HG02610 (cell line): ENCODE data around the gene DNAJC13.
"Not testable (repeated sequence)": the region's sequence is repeated elsewhere in the genome, so short reads cannot be mapped to it uniquely, and the experiment has no call there.

Source experiments
- ATAC-seq: cut with Tn5 transposase; IDR thresholded peaks from one replicate; pipeline ENCODE4 v1.9.1; 2021; ENCODE audit warnings: mild to moderate bottlenecking, moderate library complexity; ENCODE audit not compliant: unreplicated experiment

DNAJC13 gene

GRCh38 chr3:132416807-132417694, at the start of gene DNAJC13:
Gene DNAJC13, plus strand, starts transcription at chr3:132417502. Its CDS starts 17,049 bp downstream, at chr3:132434551.
- peak; percentile 91 for ATAC-seq

DNA sequence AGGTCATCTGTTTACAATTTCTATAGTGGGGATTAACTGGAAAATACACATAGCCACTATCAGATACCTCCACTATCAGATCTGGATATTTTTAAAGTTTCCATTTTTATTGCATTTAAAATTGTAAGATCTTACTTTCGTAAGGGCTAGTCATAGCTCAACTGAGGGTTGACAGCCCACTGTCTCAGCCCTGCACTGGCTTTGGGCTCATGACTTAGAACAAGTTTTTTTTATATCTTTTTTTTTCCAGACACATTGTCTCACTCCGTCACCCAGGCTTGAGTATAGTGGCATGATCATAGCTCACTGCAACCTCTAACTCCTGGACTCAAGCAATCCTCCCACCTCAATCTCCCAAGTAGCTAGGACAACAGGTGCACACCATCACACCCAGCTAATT, 48.8 kb upstream of the DNAJC13 start:
- no peak for ATAC-seq

DNA sequence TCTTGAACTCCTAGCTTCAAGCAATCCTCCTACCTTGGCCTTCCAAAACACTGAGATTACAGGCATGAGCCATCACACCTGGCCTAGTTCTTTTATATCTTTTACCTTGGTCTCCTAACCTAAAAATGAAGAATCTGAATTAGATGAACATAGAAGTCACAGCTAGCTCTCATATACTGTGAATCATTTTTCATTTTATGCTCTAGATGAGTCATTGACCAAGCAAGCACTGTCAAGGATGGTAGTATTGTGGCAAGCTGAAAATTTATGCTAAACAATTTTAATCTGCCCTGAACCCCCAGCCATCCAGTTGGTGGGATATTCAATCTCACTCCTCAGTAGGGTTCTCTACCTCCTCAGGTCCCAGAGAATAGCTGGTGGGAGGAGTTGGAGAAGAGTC, 48.3 kb upstream of the DNAJC13 start:
- no peak for ATAC-seq

DNA sequence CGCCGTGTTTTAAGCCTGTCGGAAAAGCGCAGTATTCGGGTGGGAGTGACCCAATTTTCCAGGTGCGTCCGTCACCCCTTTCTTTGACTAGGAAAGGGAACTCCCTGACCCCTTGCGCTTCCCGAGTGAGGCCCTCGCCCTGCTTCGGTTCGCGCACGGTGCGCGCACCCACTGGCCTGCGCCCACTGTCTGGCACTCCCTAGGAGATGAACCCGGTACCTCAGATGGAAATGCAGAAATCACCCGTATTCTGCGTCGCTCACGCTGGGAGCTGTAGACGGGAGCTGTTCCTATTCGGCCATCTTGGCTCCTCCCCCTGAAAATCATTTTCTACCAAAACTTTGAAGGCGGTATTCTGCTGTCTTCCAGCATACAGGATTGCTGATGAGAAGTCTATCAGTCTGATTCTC, 40.4 kb upstream of the DNAJC13 start:
- not testable (repeated sequence) for ATAC-seq

- ATAC-seq, result peak; percentile 74
Measured at GRCh38 chr3:132378048-132378762, 39.1 kb upstream of the DNAJC13 start.

GRCh38 chr3:132378846-132379245, 38.5 kb upstream of the DNAJC13 start:
- no peak for ATAC-seq

GRCh38 chr3:132380920-132381319, 36.4 kb upstream of the DNAJC13 start:
- ATAC-seq, result no peak

DNA sequence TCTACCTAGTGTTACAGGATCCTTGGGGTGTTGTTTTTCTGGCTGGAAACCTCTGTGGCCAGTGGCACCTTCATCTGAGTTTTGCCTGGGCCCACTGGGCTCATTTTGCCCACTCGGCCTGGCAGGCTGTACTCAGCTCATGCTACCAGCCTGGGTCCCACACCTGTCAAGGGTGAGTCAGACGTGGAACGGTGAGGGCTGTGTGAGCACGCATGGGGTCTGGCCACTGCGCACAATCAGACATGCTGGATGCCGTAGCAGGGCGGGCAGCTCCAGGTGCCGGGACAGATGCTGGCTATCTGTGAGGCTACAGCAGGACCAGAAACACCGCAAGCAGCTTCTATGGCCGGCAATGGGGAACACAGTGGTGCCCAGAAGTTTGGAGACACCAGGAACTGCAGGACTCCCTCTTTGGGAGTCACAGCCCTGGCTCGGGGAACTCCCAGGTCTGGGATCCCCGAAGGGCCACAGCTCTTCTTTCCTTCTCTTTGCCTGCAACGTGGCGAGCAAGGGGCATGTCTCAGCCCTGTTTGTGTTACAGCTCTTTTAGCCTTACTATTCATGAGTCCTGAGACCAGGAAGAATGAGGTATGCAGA, 35.9 kb upstream of the DNAJC13 start:
- ATAC-seq, result no peak

GRCh38 chr3:132382267-132382666, 35.0 kb upstream of the DNAJC13 start:
- ATAC-seq, result no peak

DNA sequence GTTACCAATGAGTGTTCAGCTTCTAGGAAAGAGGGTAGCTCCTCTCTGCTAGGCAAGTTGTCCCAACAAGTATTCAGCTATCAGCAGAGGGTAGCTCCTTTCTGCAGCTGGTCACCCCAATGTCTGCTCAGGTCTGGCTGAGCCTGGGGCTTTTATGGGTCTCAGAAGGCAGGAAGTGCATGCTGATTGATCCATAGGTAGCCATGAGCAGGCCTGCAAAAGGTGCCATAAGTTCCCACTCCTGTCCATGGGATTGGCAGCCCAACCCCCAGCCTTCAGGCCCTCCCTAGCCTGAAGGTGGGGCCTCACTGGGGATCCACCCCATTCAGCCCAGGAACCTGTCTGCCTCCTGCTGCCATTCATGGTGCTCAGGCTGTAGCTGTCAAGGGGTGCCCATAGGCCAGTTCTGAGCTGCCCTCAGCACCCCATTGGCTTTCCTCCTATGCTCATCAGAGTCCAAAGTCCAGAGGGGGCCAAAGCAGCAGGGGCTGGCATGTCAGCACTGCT, 34.6 kb upstream of the DNAJC13 start:
- ATAC-seq, result no peak

GRCh38 chr3:132386259-132386658, 31.0 kb upstream of the DNAJC13 start:
- no peak for ATAC-seq

GRCh38 chr3:132392675-132393074, 24.6 kb upstream of the DNAJC13 start:
- peak; percentile 86 for ATAC-seq

DNA sequence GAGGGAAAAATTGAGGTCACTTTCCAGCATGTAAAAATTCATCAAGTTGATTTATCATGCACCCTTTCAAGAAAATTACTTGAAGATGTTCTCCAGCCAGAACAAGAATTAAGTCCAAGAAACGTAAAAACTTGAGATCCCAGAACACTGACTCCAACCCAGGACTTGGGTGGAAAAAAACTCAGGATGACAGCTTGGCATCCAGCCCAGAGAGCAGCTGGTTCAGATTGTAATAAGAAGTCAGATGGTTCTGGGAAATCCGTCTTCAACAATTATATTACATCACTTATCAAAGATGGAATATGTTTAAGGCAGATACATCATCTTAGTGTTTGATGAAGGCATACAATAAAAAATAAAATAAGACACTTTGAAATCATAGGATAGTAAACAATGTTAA, 23.0 kb upstream of the DNAJC13 start:
- no peak for ATAC-seq

- no peak for ATAC-seq
Measured at GRCh38 chr3:132395126-132395525, 22.2 kb upstream of the DNAJC13 start.

DNA sequence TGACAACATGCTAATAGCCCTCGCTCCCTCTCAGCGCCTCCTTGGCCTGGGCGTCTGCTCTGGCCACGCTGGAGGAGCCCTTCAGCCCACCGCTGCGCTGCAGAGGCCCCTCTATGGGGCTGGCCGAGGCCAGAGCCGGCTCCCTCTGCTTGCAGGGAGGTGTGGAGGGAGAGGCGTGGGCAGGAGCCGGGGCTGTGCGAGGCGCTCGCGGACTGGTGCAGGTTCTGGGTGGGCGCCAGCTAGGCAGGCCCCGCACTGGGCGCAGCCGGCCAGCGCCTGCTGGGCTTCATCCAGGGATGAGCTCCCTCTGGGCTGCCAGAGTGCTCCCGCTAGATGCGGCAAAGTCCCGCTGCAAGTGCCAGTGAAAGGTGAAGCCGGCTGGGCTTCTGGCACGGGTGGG, 21.0 kb upstream of the DNAJC13 start:
- ATAC-seq, result no peak

DNA sequence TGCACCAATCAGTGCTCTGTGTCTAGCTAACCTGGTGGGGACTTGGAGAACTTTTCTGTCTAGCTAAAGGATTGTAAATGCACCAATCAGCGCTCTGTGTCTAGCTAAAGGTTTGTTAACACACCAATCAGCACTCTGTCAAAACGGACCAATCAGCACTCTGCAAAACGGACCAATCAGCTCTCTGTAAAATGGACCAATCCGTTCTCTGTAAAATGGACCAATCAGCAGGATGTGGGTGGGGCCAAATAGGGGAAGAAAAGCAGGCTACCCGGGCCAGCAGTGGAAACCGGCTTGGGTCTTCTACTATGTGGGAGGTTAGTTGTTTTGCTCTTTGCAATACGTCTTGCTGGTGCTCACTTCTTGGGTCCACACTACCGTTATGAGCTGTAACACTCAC, 20.5 kb upstream of the DNAJC13 start:
- not testable (repeated sequence) for ATAC-seq

- ATAC-seq, result no peak
Measured at GRCh38 chr3:132399054-132399929, 18.0 kb upstream of the DNAJC13 start.

GRCh38 chr3:132401255-132401654, 16.0 kb upstream of the DNAJC13 start:
- no peak for ATAC-seq

DNA sequence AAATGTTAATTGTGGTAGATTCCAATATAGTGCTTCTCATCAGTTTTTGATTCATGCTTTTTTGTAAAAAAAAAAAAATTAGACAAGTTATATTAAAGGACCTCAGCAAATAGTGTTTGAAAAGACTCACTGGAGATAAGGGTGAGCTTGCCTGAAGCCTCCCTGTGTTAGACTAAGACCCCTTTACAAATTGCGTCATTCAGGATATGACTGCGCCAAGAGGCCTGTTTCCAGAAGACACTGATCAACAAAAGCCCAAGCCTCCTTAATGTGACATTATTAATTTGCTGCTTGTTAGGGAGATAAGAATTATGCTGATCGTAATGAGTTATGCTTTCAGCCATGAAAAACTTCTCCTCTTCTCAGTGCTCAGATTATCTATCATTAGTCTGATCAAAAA, 13.0 kb upstream of the DNAJC13 start:
- no peak for ATAC-seq

GRCh38 chr3:132405188-132405587, 12.1 kb upstream of the DNAJC13 start:
- no peak for ATAC-seq
